PFSK-1 (cell line): ENCODE measurements around the gene PXDN.

Experiments
- FOXP2 ChIP-seq: optimal IDR thresholded peaks from 2 replicates; pipeline ENCODE3; 2011; ENCODE audit warnings: borderline replicate concordance, control low read depth, inconsistent platforms; ENCODE audit not compliant: insufficient read depth; ENCODE audit errors: extremely low read length, extremely low read depth
- POLR2AphosphoS5 ChIP-seq: IDR thresholded peaks from 2 replicates; pipeline ENCODE4 v1.6.1; 2012; ENCODE audit warnings: low read depth, mild to moderate bottlenecking, control low read depth, low read length, moderate library complexity
- REST ChIP-seq, 2 experiments: IDR thresholded peaks; 2 replicates each; pipeline versions ENCODE4 v1.6.1 to v1.8.0; 2011 to 2012; ENCODE audit warnings: low read depth in 2 of 2, low read length in 2 of 2, control low read depth in 1 of 2, inconsistent platforms in 1 of 2, mild to moderate bottlenecking in 1 of 2, moderate library complexity in 1 of 2; ENCODE audit not compliant: insufficient read depth in 1 of 2
- SIN3A ChIP-seq: IDR thresholded peaks from 2 replicates; pipeline ENCODE4 v1.6.1; 2012; ENCODE audit warnings: mild to moderate bottlenecking, low read length, moderate library complexity, borderline replicate concordance; ENCODE audit not compliant: insufficient read depth
- TAF1 ChIP-seq: IDR thresholded peaks from 2 replicates; pipeline ENCODE4 v1.6.1; 2012; ENCODE audit warnings: low read length, control low read depth, borderline replicate concordance; ENCODE audit not compliant: insufficient read depth

DNA sequence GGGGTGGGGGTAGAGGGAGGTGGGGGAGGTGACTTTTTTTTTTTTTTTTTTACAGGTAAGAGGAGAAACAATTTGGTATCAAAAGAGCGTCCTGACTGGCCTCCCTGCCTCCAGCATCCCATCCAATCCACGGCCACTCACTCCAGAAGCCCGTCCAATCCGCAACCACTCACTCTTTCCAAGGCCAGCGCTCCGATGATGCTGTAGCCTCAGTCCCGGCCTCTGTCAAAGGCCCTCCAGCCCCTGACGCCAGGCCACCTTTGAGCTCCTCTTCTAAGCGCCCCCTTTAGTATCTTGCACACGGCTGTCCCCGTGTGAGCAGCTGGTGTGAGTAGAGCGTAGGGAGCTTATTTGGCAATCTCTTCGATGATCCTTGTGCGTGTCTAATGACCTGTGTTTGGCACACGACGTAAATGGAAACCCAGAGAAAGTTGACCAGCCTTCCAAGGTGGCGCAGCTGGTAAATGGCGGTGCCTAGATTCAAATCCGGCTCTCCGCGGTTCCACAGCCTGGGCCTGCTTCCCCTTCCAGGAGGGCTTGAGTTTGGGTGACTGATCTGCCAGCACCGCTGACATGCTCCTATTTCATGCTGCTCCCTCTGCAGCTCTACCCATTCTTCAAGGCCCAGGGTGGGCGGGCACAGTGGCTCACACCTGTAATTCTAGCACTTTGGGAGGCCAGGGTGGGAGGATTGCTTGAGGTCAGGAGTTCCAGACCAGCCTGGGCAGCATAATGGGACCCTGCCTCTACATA lies 23.8 kb upstream of the PXDN start:
- TF ChIP-seq REST (IDR thresholded peaks at IDR 0.05; ENCODE audit: insufficient read depth in 1 of 2, low read depth in 2 of 2, low read length in 2 of 2) (no peak), POLR2AphosphoS5 (no peak), TAF1 (no peak), SIN3A (no peak), FOXP2 (no peak)
